SK-N-SH (cell line): ENCODE measurements around the gene RIPPLY3. TPM values are rescaled to one million over a fixed set of nuclear protein-coding genes. Genes with fewer than 3 reads are reported as not detected.

Source experiments
- CTCF ChIA-PET: fragments of 300-600, 350-600 bp; formaldehyde crosslinking; extraction: SDS; loops from one replicate; lab custom pipeline; 2021; lab: Yijun Ruan, JAX
- POLR2A ChIA-PET: fragments of 350-600 bp; sonication (Branson Sonifier 250); formaldehyde crosslinking; extraction: SDS; loops from one replicate; lab custom pipeline; 2020; ENCODE audit warnings: antibody characterized with exemption, inconsistent platforms; lab: Yijun Ruan, JAX
- DNase-seq: peaks from one replicate; pipeline ENCODE4 v3.0.0; 2012
- H2AFZ ChIP-seq: fragments of 200-600 bp; sonication (generic); 2 replicates; pipeline ENCODE4 v1.8.1; 2016; ENCODE audit warnings: antibody characterized with exemption, mild to moderate bottlenecking, low read depth
- H3F3A ChIP-seq: fragments of 200-600 bp; sonication (generic); replicated peaks from 2 replicates; pipeline ENCODE3; 2016; ENCODE audit warnings: antibody characterized with exemption, mild to moderate bottlenecking; ENCODE audit not compliant: insufficient read depth
- H3K27ac ChIP-seq, 2 experiments: fragments of 200-500 bp in 1 of 2; fragments of 200-600 bp in 1 of 2; sonication (Bioruptor generic) in 1 of 2; sonication (generic), shearing (Covaris generic) in 1 of 2; 2 replicates each; pipeline versions ENCODE4 v1.5.1 to v1.6.1; 2014 to 2016; ENCODE audit warnings: low read depth in 2 of 2, inconsistent platforms in 1 of 2, low read length in 1 of 2, mild to moderate bottlenecking in 1 of 2, mixed read lengths in 1 of 2
- H3K27me3 ChIP-seq: fragments of 200-600 bp; sonication (generic), shearing (Covaris generic); 2 replicates; pipeline ENCODE4 v1.6.1; 2016; ENCODE audit warnings: mixed run types; ENCODE audit not compliant: insufficient read depth
- H3K36me3 ChIP-seq, 2 experiments: fragments of 200-500 bp in 1 of 2; fragments of 200-600 bp in 1 of 2; sonication (Bioruptor generic) in 1 of 2; sonication (generic) in 1 of 2; replicated peaks in 1 of 2; 2 replicates each; pipeline versions ENCODE3 to v1.5.1; 2014 to 2016; ENCODE audit warnings: low read length in 1 of 2, mild to moderate bottlenecking in 1 of 2; ENCODE audit not compliant: insufficient read depth in 2 of 2, control insufficient read depth in 1 of 2
- H3K4me1 ChIP-seq, 2 experiments: fragments of 200-500 bp in 1 of 2; fragments of 200-600 bp in 1 of 2; sonication (Bioruptor generic) in 1 of 2; sonication (generic), shearing (Covaris generic) in 1 of 2; 2 replicates each; pipeline versions ENCODE4 v1.5.1 to v1.6.1; 2014 to 2016; ENCODE audit warnings: low read depth in 1 of 2, low read length in 1 of 2, mixed run types in 1 of 2; ENCODE audit not compliant: insufficient read depth in 2 of 2, control insufficient read depth in 1 of 2
- H3K4me2 ChIP-seq: fragments of 200-600 bp; sonication (generic), shearing (Covaris generic); 2 replicates; pipeline ENCODE4 v1.6.1; 2017; ENCODE audit warnings: mixed run types
- H3K4me3 ChIP-seq, 2 experiments: fragments of 200-500 bp in 1 of 2; fragments of 200-600 bp in 1 of 2; sonication (Bioruptor generic) in 1 of 2; sonication (generic), shearing (Covaris generic) in 1 of 2; 2 replicates each; pipeline versions ENCODE4 v1.5.1 to v1.8.1; 2014 to 2016; ENCODE audit warnings: low read depth in 2 of 2, inconsistent platforms in 1 of 2, low read length in 1 of 2, mild to moderate bottlenecking in 1 of 2, mixed read lengths in 1 of 2, moderate library complexity in 1 of 2
- H3K79me2 ChIP-seq: fragments of 200-600 bp; sonication (generic); 2 replicates; pipeline ENCODE4 v1.8.1; 2017; ENCODE audit warnings: mild to moderate bottlenecking; ENCODE audit not compliant: insufficient read depth
- H3K9ac ChIP-seq: fragments of 200-600 bp; sonication (generic); 2 replicates; pipeline ENCODE4 v1.6.1; 2017; ENCODE audit warnings: mixed run types
- H3K9me2 ChIP-seq: fragments of 200-600 bp; sonication (generic); 2 replicates; pipeline ENCODE4 v1.6.1; 2017; ENCODE audit warnings: mixed run types
- H3K9me3 ChIP-seq: fragments of 200-600 bp; sonication (generic); 2 replicates; pipeline ENCODE4 v1.6.1; 2017; ENCODE audit warnings: mixed run types, mild to moderate bottlenecking, moderate library complexity
- H4K20me1 ChIP-seq: fragments of 200-600 bp; sonication (generic); 2 replicates; pipeline ENCODE4 v1.6.1; 2017; ENCODE audit warnings: mild to moderate bottlenecking, mixed run types; ENCODE audit not compliant: insufficient read depth
- CHD2 ChIP-seq: fragments of 150-350 bp; IDR thresholded peaks from 2 replicates; pipeline ENCODE4 v1.6.1; 2018; ENCODE audit warnings: low read length; ENCODE audit not compliant: partially characterized antibody
- RAD21 ChIP-seq: IDR thresholded peaks from 2 replicates; pipeline ENCODE4 v1.6.1; 2012; ENCODE audit warnings: mild to moderate bottlenecking, low read length
- SMC3 ChIP-seq: IDR thresholded peaks from 2 replicates; pipeline ENCODE4 v1.6.1; 2012; ENCODE audit warnings: low read depth, low read length, improper control_type of control experiment
- YY1 ChIP-seq: IDR thresholded peaks from 2 replicates; pipeline ENCODE4 v1.4.0; 2012; ENCODE audit warnings: low read depth, mild to moderate bottlenecking
- WGBS: methylation state at CpG from one replicate; pipeline ENCODE4 v1.1.6; 2017; ENCODE audit warnings: low lambda C conversion rate; 5-methylcytosine and 5-hydroxymethylcytosine counted together
- polyA plus RNA-seq, 3 experiments: library from polyadenylated mRNA; depleted of rRNA; stranded (reverse); fragments of >200 nt; gene quantifications; 2 replicates each; pipeline ENCODE4 v1.2.3, GENCODE V29; 2012
- TF ChIP-seq, protein P1 (sequence below): IDR thresholded peaks from 2 replicates; pipeline ENCODE4 v1.4.0; 2012; ENCODE audit warnings: low read depth
- TF ChIP-seq, protein P2 (sequence below): IDR thresholded peaks from 2 replicates; pipeline ENCODE4; 2012
- TF ChIP-seq, protein P3 (sequence below): fragments of 200-600 bp; sonication (generic); IDR thresholded peaks from 2 replicates; pipeline ENCODE4 v1.6.1; 2017; ENCODE audit warnings: antibody characterized with exemption, mild to moderate bottlenecking, moderate library complexity

The RIPPLY3 gene
- polyA plus RNA-seq, 1 of the 3 experiments (the other 2 are of a cell fraction) = 0.03 TPM

DNA sequence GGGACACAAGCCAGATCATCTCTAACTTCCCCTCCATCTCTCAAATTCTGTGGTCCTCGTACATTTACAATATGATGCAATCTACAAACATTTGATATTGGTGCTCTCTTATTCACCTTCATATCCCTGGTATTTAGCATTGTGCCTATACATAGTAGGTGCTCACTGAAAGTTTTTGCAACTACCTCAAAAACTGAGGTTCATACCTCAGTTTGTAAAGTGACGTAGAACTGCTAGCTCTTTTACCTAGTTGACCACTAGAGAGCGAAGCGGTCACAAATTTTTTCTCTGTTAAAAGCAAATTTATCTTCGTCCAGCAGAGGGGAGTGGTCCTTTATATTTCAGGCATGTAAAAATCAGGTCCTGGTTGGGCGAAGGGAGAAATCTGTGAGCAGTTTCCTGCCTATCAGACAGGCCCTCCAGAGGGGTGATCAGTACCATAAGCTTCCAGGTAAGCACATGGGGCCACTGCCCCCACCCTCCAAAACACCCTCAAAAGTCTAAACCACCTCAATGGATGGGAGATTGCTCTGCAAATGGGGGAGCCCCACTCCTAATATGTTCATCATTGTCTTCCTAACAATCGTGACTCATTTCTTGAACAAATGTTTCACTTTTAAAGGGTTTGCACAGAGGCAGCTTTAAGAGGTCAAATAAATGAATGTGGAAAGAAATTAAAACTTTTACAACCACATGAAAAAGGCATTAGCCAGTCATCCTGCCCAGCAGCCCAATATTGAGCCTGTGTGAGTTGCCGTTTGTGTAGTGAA, 29.4 kb upstream of the RIPPLY3 start:
- ChIA-PET CTCF (interaction anchor here (0.6 to 3.5 kb wide), 40 partner anchors 8 to 603 kb away, joined by 3 to 38 read pairs (median 5); partner anchors contain the start of genes HLCS, RIPPLY3 and VPS26C), POLR2A (interaction anchor here (0.6 to 3.5 kb wide), 3 partner anchors 10 to 13 kb away, joined by 3 to 10 read pairs (median 3); no protein-coding TSS in a partner anchor)
- H3K4me2 ChIP-seq = peak overlapping the region; percentile 45; the same call in 1 of the 2 replicates
- H3K9ac ChIP-seq = 0 out of 2 replicates have a peak overlapping the region, but pooled peaks have one; percentile 8
- 31% methylated on average over 8 of the region's 8 CpGs for WGBS
- DNase-seq = peak; percentile 79
- H3K4me3 ChIP-seq = peak overlapping the region in 1 of 2 experiments; percentile 18; a peak in 1 of 4 replicates
- no peaks in the 10 kb centered on the region for H3K79me2 ChIP-seq
- H3K36me3 ChIP-seq = no peaks in the 10 kb centered on the region
- peaks cover 2% of the 10 kb centered on the region for H3F3A ChIP-seq
- peak overlapping the region; percentile 15 to 44; a peak in 3 of 4 replicates for H3K27ac ChIP-seq
- H2AFZ ChIP-seq = peak overlapping the region; percentile 83
- H3K9me3 ChIP-seq = no peaks in the 10 kb centered on the region
- H3K9me2 ChIP-seq = no peaks in the 10 kb centered on the region
- H3K4me1 ChIP-seq = peaks cover 0 to 5% of the 10 kb centered on the region in 2 experiments; a peak in 3 of 4 replicates
- H3K27me3 ChIP-seq = no peaks in the 10 kb centered on the region
- H4K20me1 ChIP-seq = no peaks in the 10 kb centered on the region
- TF ChIP-seq, protein P1, sequence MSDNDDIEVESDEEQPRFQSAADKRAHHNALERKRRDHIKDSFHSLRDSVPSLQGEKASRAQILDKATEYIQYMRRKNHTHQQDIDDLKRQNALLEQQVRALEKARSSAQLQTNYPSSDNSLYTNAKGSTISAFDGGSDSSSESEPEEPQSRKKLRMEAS = no peak
- TF ChIP-seq RAD21 (peak; percentile 94), YY1 (no peak), CHD2 (peak; percentile 27), SMC3 (peak; percentile 79)
- TF ChIP-seq, protein P2, sequence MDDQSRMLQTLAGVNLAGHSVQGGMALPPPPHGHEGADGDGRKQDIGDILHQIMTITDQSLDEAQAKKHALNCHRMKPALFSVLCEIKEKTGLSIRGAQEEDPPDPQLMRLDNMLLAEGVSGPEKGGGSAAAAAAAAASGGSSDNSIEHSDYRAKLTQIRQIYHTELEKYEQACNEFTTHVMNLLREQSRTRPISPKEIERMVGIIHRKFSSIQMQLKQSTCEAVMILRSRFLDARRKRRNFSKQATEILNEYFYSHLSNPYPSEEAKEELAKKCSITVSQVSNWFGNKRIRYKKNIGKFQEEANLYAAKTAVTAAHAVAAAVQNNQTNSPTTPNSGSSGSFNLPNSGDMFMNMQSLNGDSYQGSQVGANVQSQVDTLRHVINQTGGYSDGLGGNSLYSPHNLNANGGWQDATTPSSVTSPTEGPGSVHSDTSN = peak; percentile 38; the same call in 1 of the 2 replicates
- TF ChIP-seq, protein P3, sequence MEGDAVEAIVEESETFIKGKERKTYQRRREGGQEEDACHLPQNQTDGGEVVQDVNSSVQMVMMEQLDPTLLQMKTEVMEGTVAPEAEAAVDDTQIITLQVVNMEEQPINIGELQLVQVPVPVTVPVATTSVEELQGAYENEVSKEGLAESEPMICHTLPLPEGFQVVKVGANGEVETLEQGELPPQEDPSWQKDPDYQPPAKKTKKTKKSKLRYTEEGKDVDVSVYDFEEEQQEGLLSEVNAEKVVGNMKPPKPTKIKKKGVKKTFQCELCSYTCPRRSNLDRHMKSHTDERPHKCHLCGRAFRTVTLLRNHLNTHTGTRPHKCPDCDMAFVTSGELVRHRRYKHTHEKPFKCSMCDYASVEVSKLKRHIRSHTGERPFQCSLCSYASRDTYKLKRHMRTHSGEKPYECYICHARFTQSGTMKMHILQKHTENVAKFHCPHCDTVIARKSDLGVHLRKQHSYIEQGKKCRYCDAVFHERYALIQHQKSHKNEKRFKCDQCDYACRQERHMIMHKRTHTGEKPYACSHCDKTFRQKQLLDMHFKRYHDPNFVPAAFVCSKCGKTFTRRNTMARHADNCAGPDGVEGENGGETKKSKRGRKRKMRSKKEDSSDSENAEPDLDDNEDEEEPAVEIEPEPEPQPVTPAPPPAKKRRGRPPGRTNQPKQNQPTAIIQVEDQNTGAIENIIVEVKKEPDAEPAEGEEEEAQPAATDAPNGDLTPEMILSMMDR = peak; percentile 89

DNA sequence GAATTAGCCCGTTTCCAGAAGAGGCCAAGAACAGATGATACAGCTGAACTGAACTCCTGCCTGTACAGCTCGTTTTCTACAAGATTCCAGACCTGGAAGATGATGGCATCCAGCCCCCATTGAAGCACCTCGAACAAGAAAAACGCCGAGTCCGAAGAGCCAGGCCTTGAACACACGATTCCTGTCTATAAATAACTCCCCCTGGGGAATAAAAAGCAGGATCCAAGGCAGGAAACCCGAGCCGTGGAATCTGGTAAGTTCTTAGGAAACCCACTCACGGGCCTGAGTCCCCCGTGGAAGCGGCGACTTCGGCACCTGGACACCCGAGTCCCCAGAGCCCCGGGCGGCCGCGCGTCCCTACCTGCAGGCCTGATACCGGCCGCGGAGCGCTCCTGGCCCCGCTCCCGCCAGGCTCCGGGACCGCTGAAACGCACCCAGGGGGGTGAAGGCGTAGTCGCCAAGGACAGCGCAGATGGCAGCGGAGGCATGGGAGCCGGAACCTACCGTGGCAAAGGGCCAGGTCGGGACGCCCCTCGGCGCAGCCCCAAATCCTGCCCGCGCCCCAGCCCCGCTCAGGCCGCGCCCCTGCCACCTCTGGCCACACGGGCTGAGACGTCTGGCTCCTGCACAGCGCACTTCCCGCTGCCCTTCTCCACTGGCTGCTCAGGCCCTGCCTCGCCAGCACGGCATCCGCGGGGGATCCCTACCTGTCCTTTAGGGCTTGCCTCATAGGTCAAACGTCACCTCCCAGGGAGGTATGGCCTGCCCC, 26.0 kb upstream of the RIPPLY3 start:
- no peaks in the 10 kb centered on the region for H3K27me3 ChIP-seq
- POLR2A ChIA-PET = interaction anchor here (0.9 kb wide), 1 partner anchor 107 kb away, joined by 5 read pairs; no protein-coding TSS in a partner anchor
- no peaks in the 10 kb centered on the region for H3K36me3 ChIP-seq
- H3K4me3 ChIP-seq = no peak overlapping the region
- H3K27ac ChIP-seq = no peak overlapping the region
- H3K9me2 ChIP-seq = no peaks in the 10 kb centered on the region
- CTCF ChIA-PET = interaction anchor here (0.6 to 2.4 kb wide), 5 partner anchors 10 to 117 kb away, joined by 3 to 22 read pairs (median 4); partner anchors contain the start of gene RIPPLY3
- H3F3A ChIP-seq = peaks cover 9% of the 10 kb centered on the region
- H4K20me1 ChIP-seq = no peaks in the 10 kb centered on the region
- DNase-seq = peak; percentile 51
- whole genome bisulfite sequencing = 73% methylated on average over 8 of the region's 53 CpGs
- H2AFZ ChIP-seq = no peak overlapping the region
- H3K9me3 ChIP-seq = no peaks in the 10 kb centered on the region
- H3K4me1 ChIP-seq = peaks cover 0 to 5% of the 10 kb centered on the region in 2 experiments; a peak in 3 of 4 replicates
- no peak overlapping the region for H3K4me2 ChIP-seq
- no peak for TF ChIP-seq RAD21
- H3K9ac ChIP-seq = no peak overlapping the region
- H3K79me2 ChIP-seq = no peaks in the 10 kb centered on the region
